ENCODE measurements around the gene LCE3B.

- no peak for TF ChIP-seq JUND (IDR thresholded peaks at IDR 0.05)
- no peak for TF ChIP-seq EGR1 (IDR thresholded peaks at IDR 0.05; ENCODE audit: low read depth in 2 of 2)
These were observed 40.5 kb downstream of the LCE3B start for GRCh38 chr1:152654110-152654509.
